Measurements from ENCODE around the gene TM9SF1. TPM values are rescaled to one million over a fixed set of nuclear protein-coding genes. Genes with fewer than 3 reads are reported as not detected.
"Not testable (repeated sequence)": the region's sequence is repeated elsewhere in the genome, so short reads cannot be mapped to it uniquely, and the experiment has no call there.

TM9SF1 gene
- total RNA-seq, 2 donors from 2014 or later: 30.1 to 35.2 TPM

DNA sequence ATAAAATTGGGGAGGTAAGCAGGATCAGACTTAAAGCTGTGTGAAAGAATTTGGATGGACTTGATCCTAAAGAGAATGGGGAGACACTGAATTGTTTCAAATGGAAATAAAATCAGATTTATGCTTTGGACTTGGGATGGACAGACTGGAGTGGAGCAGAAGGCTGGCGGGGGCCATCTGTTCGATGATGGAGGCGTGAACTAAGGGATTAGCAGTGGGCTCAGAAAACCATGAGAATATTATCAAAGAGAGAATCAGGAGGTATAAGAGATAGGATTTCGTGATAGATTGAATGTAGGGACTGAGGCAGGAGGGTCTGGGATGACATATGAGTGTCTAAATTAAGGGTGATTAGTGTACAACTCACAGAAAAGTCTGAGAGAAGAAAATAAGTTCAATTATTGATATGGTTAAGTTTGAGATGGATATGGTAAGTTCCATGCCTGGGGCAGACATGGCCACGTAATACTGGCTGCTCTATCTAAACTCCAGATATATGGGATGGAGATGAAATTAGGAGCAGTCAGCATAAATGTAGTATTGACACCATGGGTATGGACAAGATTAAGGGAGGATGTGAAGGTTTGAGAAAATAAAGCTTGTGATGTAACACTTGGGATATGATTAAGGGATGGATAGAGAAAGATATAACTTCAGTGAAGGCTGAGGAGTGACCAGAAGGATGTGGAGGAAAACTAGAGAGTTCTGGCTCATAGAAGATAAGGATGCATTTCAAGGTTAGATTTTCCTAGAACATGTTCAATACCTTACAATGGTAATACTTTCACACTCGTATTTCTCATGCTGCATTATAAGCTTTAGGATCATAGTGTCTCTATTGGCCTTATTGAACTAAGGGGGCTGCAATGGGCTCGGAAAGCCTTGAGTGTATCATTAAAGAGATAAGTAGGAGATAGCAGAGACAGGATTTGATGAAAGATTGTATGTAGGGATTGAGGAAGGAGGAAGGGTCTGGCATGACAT lies 9.2 kb upstream of the TM9SF1 start:
- DNase-seq (ENCODE audit: low spot score): no peak
- intact Hi-C loops (cut with DNase I): no loop called here

DNA sequence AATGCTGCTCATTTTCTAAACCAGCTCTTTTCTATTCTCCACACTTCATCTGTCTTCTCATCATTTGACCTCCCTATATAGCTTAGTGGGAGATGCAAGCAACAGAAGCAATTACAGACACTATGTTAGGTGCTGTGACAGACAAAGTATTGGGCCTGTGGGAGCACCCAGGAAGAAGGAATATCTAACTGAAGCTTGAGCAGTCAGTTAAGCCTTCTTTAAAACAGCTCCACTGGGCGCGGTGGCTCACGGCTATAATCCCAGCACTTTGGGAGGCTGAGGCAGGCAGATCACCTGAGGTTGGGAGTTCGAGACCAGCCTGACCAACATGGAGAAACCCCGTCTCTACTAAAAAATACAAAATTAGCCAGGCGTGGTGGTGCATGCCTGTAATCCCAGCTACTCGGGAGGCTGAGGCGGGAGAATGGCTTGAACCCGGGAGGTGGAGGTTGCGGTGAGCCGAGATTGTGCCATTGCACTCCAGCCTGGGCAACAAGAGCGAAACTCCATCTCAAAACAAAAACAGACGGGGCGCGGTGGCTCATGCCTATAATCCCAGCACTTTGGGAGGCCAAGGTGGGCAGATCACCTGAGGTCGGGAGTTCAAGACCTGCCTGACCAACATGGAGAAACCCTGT lies 8.1 kb upstream of the TM9SF1 start:
- DNase-seq (ENCODE audit: low spot score); intact Hi-C loops (cut with DNase I): not testable (repeated sequence)

DNA sequence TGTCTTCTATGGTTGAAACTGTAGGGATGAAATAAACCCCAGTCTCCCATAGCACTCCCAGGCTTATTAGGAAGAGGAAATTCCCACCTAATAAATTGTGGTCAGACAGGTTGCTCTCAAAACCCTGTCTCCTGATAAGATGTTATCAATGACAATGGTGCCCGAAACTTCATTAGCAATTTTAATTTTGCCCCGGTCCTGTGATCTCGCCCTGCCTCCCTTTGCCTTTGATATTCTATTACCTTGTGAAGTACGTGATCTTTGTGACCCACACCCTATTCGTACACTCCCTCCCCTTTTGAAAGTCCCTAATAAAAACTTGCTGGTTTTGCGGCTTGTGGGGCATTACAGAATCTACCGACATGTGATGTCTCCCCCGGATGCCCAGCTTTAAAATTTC lies 7.3 kb upstream of the TM9SF1 start:
- intact Hi-C loops (cut with DNase I): not testable (repeated sequence)

DNA sequence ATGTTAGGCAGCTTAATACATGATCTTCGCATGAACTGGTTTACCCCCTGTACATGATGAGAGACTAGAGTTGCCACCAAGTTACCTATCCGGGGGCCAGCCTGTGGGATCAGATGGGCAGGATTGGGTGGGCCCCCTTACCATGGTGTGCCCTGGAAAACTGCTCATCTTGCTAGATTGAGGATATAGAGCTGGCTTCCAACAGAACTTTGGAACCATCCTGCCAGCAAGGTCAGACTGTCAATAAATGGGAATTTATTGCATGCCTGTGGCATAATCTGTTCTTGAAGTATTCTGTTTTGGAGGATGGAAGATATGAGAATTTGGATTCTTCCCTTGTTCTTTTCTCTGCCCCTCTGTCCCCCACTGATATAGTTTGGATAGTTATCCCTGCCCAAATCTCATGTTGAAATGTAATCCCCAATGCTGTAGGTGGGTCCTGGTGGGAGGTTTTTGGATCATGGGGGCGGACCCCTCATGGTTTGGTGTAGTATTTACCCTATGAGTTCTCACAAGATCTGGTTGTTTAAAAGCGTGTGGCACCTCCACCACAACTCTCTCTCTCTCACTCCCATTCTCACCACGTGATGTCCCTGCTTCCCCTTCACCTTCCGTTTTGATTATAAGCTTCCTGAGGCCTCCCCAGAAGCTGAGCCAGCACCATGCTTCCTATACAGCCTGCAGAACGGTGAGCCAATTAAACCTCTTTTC lies 3.7 kb upstream of the TM9SF1 start:
- no peak for DNase-seq (ENCODE audit: low spot score)
- intact Hi-C loops (cut with DNase I): no loop called here

More for the DNA sequence above, 7.3 kb upstream of the TM9SF1 start:
- not testable (repeated sequence) for DNase-seq (ENCODE audit: low spot score)

DNA sequence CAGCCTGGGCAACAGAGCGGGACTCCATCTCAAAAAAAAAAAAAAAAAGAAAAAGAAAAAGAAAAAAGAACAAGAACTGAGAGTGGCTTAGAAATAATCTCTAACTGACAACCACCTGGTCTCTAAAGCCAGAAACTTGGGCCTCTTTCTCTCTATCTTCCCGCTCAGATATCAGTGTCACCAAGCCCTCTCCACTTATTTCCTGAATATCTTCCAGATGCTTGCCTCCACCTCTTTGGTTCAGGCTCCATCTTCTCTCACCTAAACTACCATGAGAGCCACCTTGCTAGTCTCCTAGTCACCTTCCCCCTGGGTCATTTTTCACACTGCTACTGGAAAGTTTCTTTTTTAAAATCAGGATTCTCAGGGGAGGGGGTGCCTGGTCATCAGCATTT lies 1.8 kb upstream of the TM9SF1 start:
- intact Hi-C loops (cut with DNase I): no loop called here
- DNase-seq (ENCODE audit: low spot score): no peak

DNA sequence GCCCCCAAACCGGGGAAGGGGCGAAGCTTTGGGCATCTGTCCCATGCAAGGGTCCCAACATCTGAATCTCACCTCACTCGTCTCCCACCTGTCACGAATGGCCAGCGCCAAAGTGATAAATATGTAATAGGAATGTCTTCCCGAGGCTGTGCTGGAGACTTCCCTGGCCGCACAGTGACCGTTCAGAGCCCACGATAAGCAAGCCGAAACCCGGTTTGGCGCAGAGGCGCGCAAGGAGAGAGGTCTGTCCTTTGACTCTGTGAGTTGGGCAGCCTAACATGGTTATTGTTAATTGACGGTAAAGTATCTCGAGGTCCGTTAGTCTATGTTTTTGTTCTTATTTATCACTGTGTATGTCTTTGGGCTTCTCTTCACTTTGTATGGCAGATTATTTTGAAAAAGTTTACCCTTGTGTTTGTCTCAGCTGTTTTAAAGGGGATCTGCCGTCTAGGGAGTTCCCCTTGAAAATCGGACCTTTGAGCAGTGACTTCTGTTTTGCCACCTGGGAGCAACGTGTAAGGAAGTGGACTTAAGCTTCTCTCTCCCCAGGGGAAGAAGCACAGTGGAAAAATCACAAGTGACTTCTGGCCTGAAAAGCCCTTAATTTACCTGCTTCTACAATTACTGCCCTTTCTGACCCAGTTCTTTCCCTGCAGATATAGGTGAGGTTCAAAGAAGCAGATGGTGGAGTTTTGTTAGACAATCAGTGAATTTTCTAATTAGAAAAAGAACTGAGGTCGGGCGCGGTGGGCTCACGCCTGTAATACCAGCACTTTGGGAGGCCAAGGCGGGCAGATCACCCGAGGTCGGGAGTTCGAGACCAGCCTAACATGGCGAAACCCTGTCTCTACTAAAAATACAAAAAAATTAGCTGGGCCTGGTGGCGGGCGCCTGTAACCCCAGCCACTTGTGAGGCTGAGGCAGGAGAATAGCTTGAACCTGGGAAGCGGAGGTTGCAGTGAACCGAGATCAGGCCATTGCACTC lies 1.1 kb upstream of the TM9SF1 start:
- intact Hi-C loops (cut with DNase I): no loop called here
- DNase-seq (ENCODE audit: low spot score): no peak

DNA sequence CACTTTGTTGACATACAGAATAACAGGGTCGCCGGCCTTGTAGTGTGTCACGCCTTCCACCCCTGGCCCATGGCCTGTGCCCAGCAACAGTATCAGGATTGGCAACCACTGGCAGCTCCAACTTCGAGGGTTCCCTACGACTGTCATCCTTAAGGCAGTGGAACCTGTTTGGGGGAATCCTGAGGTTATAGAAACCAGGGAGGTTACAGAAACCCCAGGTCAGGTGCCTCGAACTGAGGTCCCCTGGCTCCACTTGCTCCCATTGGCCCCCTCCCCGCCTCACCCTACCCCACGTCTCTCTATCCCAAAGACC lies 412 bp downstream of the TM9SF1 start:
- no peak for DNase-seq (ENCODE audit: low spot score)
- intact Hi-C loops (cut with DNase I): no loop called here

DNA sequence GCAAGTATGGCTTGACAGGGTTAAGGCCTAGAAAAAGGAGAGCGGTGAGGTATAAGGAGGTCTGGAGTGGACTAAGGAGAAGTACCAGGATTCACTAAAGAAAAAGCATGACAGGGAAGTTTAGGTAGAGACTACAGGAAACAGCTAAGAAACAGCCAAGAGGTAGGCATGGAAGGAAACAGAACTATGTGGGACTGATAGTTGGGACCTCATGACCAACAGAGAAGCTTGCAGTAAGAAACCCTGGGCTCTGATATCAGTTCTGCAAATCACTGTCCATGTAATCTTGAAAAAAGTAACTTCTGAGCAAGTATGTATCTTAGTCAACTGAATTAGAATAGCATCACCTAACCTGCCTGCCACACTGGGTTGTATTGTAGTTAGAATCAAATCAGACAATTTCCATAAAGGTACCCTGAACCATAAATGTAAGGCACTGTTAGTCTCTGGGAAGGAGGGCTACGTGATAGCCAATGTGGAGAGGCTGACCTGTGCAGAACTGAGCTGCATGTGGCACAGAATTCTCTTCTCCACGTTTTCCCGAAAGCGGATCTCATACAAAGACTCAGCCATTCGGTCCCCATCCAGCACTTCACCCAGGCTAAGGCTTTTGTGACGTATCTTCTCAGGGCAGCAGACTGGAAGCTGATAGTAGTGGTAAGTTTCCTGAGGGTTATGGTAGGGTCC lies 912 bp downstream of the TM9SF1 start:
- intact Hi-C loops (cut with DNase I): no loop called here
- no peak for DNase-seq (ENCODE audit: low spot score)

DNA sequence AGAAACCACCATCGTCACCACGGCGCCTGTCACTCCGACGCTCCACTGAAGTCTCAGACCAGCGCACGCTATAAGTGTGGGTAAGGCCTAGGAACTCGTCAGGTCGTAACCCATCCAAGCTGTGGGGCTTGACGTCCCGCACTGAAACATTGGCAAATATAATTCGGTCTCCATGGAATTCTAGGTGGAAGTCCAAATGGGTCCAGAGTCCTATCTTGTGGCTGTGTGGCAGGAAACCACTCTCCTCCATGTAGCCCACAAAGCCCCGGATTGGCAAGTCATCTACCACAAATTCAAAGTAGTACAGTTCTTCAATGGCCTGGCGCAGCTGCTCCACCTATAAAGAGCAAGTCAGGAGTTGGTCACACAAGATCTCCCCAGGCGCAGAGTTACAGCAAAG lies 2.3 kb downstream of the TM9SF1 start:
- intact Hi-C loops (cut with DNase I): no loop called here
- no peak for DNase-seq (ENCODE audit: low spot score)

DNA sequence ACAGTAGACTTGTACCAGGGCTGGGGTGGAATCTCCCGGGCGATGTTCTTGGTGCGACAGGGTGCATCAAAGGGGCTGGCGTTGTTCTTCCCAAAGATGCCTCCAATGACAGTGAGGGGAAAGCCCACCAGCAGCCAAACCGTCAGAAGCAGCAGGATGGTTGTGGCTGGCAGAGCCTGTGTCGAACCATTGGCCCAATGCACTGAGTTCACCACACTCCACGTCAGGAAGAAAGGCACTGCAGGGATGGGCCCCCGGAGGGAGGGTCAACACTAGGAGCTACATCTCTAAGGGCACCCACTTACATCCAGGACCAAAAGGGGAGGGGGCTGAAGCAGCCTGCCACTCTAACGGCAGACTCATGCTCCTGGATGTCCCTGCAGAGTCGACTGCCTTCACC lies 4.8 kb downstream of the TM9SF1 start:
- intact Hi-C loops (cut with DNase I): no loop called here
- peak; percentile 69 for DNase-seq (ENCODE audit: low spot score)

DNA sequence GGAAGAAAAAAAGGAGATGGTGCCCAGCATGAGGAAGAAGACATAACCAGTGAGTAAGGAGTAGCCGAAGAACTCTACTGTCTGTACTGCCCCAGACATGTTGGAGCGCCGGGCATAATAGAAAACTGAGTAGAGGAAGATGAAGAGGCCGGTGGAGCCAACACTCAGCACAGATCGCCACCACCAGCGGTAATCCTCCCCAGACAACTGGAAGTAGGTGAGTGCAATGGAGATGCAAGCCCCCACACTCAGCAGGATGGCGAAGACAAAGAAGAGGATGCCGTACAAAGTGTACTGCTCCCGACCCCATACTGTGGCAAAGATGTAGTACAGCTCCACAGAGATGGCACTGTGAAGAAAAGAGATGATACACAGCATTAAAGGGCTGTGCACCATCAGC lies 5.8 kb downstream of the TM9SF1 start:
- intact Hi-C loops (cut with DNase I): no loop called here
- DNase-seq (ENCODE audit: low spot score): peak; percentile 57

DNA sequence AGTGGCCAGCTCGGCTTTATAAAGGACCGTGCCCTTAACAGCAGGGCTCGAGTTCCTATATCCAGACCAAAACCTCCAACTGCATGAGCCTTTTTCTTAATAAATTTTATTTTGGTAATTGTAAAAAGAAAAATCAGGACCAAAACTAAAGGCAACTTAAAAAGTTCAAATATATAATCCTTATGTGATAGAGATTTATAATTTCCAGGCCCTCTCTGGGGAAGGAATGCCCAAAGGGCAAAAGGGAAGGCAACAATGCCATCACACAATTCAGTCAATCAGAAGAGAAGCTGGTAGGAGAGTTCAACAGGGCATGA lies 6.2 kb downstream of the TM9SF1 start:
- intact Hi-C loops (cut with DNase I): no loop called here

DNA sequence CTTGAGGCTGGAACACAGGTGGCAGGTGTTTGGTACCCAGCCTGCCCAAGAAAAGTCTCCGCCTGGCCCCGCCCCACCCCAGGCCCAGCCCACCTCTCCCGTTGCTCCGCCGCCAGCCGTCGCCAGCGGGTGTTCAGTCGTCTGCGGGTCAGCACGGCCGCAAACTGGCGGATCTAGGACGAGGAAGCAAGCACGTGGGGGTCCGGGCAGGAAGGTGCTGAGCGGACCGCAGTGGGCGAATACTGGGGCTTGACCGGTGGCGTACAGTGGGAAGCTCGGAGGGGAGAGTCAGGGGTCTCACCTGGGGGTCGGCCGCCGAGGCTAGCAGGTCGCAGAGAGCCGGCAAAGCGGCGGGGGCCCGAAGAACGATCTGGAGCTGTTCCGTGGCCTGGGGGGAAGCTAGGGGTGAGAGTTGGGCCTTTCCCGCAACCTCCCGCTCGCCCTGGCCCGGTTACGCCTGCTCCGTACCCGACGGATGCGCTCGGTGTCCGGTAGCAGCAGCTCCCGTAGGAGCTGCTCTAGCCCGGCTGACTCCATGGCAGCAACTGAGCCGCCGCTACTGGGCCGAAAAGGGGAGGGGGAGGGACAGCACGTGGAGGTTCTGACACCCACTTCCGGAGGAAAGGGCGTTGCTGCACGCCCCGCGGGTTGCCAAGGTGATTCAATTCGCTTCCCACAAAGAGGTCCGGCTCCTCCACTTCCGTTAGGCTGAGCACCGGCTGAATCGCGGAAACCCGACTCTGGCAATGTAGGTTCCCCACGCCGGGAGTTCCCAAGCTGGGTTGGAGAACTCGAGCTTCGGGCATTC lies 6.8 kb downstream of the TM9SF1 start, which contains the start of gene IPO4:
Gene IPO4, minus strand, starts transcription at position 566 of the 808 bp plus-strand sequence. Its CDS starts 29 bp downstream, at position 537.
- intact Hi-C loops (cut with DNase I): no loop called here

More for the DNA sequence above, 6.2 kb downstream of the TM9SF1 start:
- DNase-seq (ENCODE audit: low spot score): no peak

DNA sequence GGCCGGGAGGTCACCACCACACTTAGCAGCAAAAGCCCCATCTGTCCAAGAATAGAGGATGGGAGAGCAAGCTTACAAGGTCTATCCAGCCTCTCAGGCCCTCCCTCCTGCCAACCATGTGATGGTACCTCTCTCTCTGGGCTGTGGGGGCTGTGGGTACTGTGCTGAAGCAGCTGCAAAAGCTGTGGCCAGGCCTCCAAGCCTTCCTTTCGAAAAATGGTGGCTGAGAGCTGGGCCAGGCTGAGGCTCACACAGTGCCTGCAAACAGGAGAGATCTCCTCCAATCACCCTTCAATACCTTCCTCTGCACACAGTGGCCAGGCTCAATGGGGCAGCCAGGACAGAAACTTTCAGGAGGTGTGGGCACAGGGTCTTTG lies 7.7 kb downstream of the TM9SF1 start:
- peak; percentile 47 for DNase-seq (ENCODE audit: low spot score)
- intact Hi-C loops (cut with DNase I): no loop called here

More for the DNA sequence above, 6.8 kb downstream of the TM9SF1 start, which contains the start of gene IPO4:
- DNase-seq (ENCODE audit: low spot score): peak; percentile 99

DNA sequence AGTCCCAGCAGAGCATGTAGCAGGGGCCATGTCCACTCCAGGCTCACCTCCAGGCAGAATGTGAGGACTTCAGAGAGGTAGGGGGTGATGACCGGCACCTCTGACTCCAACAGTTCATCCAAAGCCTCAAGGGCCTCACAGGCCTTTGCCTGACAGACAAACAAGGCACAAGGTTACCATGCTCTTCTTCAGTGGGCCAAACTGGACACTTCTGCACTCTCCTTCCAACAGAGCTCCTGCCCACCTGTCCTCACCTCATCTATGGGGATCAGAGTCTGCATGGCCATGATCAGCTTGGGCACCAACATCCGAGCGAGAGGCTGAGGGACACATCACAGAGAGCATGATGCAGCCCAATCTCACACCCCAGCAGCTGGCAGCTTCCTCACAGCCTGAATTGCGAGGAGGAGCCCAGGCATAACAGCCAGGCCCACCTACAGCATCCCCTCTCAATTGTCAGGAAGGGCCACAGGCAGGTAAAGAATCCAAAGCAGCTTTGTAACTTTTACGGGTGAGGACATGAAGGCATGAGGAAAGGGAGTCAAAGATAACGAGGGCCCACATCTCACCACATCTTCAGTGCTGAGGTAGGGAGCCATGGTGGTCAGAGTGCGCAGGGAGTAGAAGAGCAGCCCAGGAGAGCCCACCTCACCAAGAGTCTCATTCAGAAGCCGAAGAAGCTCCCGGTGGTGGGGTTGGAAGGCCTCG lies 8.3 kb downstream of the TM9SF1 start:
- intact Hi-C loops (cut with DNase I): no loop called here
- DNase-seq (ENCODE audit: low spot score): peak; percentile 40

DNA sequence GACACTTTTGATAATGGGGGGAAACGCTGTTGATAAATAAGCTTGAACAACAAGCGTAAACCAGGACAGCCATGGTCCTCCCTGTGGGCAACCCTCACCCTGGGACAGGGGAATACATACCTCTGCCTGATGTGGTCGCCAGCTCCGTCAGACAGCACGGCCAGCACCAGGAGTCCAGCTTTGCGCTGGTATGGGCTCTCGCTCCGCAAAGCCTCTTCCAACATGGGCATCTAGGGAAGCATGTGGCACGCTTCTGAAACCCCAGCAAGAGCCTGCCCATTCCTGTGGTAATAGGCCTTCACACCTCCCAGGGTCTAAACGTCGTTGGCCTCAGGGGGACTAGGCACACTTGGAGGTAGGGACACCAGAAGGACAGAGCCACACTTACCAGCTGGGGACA lies 9.5 kb downstream of the TM9SF1 start:
- DNase-seq (ENCODE audit: low spot score): peak; percentile 56
- intact Hi-C loops (cut with DNase I): no loop called here

DNA sequence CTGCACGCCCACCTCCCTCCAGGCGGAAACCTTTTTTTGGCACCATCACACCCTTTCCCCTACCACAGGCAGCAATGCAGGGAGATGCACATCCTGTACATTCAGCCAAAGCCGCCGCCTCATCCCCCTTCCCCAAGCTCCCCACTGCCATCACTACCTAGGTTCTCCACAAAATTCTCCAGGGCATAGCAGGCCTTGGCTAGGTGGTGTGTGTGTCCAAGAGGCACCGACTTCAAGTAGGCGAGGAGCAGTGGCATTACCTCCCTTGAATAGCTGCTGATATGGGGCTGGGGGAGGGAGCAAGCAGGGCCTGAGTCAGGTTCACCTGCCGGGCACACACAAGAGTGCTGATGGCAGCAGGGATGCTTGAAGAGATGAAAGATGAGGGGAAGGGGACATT lies 10.2 kb downstream of the TM9SF1 start:
- DNase-seq (ENCODE audit: low spot score): peak; percentile 47
- intact Hi-C loops (cut with DNase I): no loop called here
